Hepatocyte (in vitro differentiated cells): Measurements from ENCODE around the gene RPS6KA2. TPM values are rescaled to one million over a fixed set of nuclear protein-coding genes. Genes with fewer than 3 reads are reported as not detected.

Source experiments
- DNase-seq: peaks from one replicate; pipeline ENCODE4 v3.0.0-alpha.2; 2016; ENCODE audit warnings: low spot score
- H2AFZ ChIP-seq: fragments of 200-600 bp; sonication (generic); 2 replicates; pipeline ENCODE4 v1.6.0; 2016; ENCODE audit warnings: antibody characterized with exemption, mild to moderate bottlenecking
- H3K27ac ChIP-seq: fragments of 200-600 bp; sonication (generic); 2 replicates; pipeline ENCODE4 v1.5.1; 2016; ENCODE audit warnings: mild to moderate bottlenecking
- H3K27me3 ChIP-seq: fragments of 200-600 bp; sonication (generic); 2 replicates; pipeline ENCODE4 v1.6.1; 2016
- H3K36me3 ChIP-seq: fragments of 200-600 bp; sonication (generic); replicated peaks from 2 replicates; pipeline ENCODE4 v1.5.1; 2016; ENCODE audit warnings: low read depth; ENCODE audit not compliant: insufficient read depth
- H3K4me1 ChIP-seq: fragments of 200-600 bp; sonication (generic); 2 replicates; pipeline ENCODE4 v1.5.1; 2016; ENCODE audit warnings: mild to moderate bottlenecking, moderate library complexity; ENCODE audit not compliant: insufficient read depth
- H3K4me2 ChIP-seq: fragments of 200-600 bp; sonication (generic); 2 replicates; pipeline ENCODE4 v1.6.0; 2016
- H3K4me3 ChIP-seq: fragments of 200-600 bp; sonication (generic); 2 replicates; pipeline ENCODE4 v1.5.1; 2016; ENCODE audit warnings: mild to moderate bottlenecking
- H3K79me2 ChIP-seq: fragments of 200-600 bp; sonication (generic); 2 replicates; pipeline ENCODE4 v1.6.0; 2017; ENCODE audit warnings: mild to moderate bottlenecking
- H3K9me2 ChIP-seq: fragments of 200-600 bp; sonication (generic); replicated peaks from 2 replicates; pipeline ENCODE4 v1.6.0; 2017; ENCODE audit warnings: mild to moderate bottlenecking; ENCODE audit not compliant: insufficient read depth
- H3K9me3 ChIP-seq: fragments of 200-600 bp; sonication (generic); 2 replicates; pipeline ENCODE4 v1.5.1; 2016; ENCODE audit warnings: low read depth, mild to moderate bottlenecking
- H4K20me1 ChIP-seq: fragments of 200-600 bp; sonication (generic); 2 replicates; pipeline ENCODE4 v1.6.0; 2016; ENCODE audit warnings: mild to moderate bottlenecking; ENCODE audit not compliant: insufficient read depth, poor library complexity, severe bottlenecking
- CTCF ChIP-seq: fragments of 200-600 bp; sonication (generic); IDR thresholded peaks from 2 replicates; pipeline ENCODE4 v1.5.1; 2016; ENCODE audit warnings: antibody characterized with exemption, mild to moderate bottlenecking; ENCODE audit not compliant: poor library complexity
- EZH2 ChIP-seq: fragments of 200-600 bp; sonication (generic); IDR thresholded peaks from 2 replicates; pipeline ENCODE4 v1.6.1; 2016; ENCODE audit warnings: antibody characterized with exemption, mild to moderate bottlenecking, borderline replicate concordance
- EZH2phosphoT487 ChIP-seq: fragments of 200-600 bp; sonication (generic); IDR thresholded peaks from one replicate; pipeline ENCODE4 v1.6.1; 2018; ENCODE audit warnings: antibody characterized with exemption, mild to moderate bottlenecking, low read depth, moderate library complexity; ENCODE audit not compliant: unreplicated experiment, severe bottlenecking
- WGBS: methylation state at CpG from one replicate; pipeline ENCODE4 v1.1.6; 2016; ENCODE audit warnings: low lambda C conversion rate; ENCODE audit errors: missing lambda C conversion rate; 5-methylcytosine and 5-hydroxymethylcytosine counted together
- polyA plus RNA-seq: library from polyadenylated mRNA; unstranded; fragments of >200 nt; fragmentation: Nextera tagmentation; extraction: Ambion mirVana; gene quantifications from 2 replicates; pipeline ENCODE4 v1.2.1, GENCODE V29; 2016
- total RNA-seq: library from RNA; depleted of rRNA; stranded (reverse); fragments of >200 nt; gene quantifications from 2 replicates; pipeline ENCODE4 v1.2.3, GENCODE V29; 2014

The RPS6KA2 gene
- total and polyA plus RNA-seq, 2 experiments from 2014 or later, result 27.7 to 29.2 TPM

GRCh38 chr6:166581091-166581511, 46.0 kb downstream of the RPS6KA2 start:
- TF ChIP-seq CTCF (no peak), EZH2 (no peak), EZH2phosphoT487 (no peak)
- H3K79me2 ChIP-seq, result peaks cover 6% of the 10 kb centered on the region
- no peaks in the 10 kb centered on the region for H3K9me2 ChIP-seq
- 93% methylated on average over 11 of the region's 11 CpGs for WGBS
- H3K36me3 ChIP-seq, result no peaks in the 10 kb centered on the region
- H2AFZ ChIP-seq, result no peak overlapping the region
- H3K27me3 ChIP-seq, result no peaks in the 10 kb centered on the region
- no peak overlapping the region for H3K4me3 ChIP-seq
- H3K4me2 ChIP-seq, result no peak overlapping the region
- DNase-seq, result no peak
- H3K4me1 ChIP-seq, result no peaks in the 10 kb centered on the region
- H3K9me3 ChIP-seq, result no peaks in the 10 kb centered on the region
- no peak overlapping the region for H3K27ac ChIP-seq
- H4K20me1 ChIP-seq, result no peaks in the 10 kb centered on the region

GRCh38 chr6:166580076-166581050, 46.7 kb downstream of the RPS6KA2 start:
- H3K9me3 ChIP-seq, result no peaks in the 10 kb centered on the region
- H3K4me3 ChIP-seq, result no peak overlapping the region
- 91% methylated on average over 17 of the region's 17 CpGs for WGBS
- H3K9me2 ChIP-seq, result no peaks in the 10 kb centered on the region
- no peak overlapping the region for H3K27ac ChIP-seq
- DNase-seq, result no peak
- no peaks in the 10 kb centered on the region for H3K4me1 ChIP-seq
- H3K4me2 ChIP-seq, result no peak overlapping the region
- no peaks in the 10 kb centered on the region for H3K27me3 ChIP-seq
- TF ChIP-seq EZH2, result no peak
- TF ChIP-seq EZH2phosphoT487, result no peak
- no peak for TF ChIP-seq CTCF
- no peaks in the 10 kb centered on the region for H4K20me1 ChIP-seq
- no peak overlapping the region for H2AFZ ChIP-seq
- H3K36me3 ChIP-seq, result no peaks in the 10 kb centered on the region
- H3K79me2 ChIP-seq, result peaks cover 6% of the 10 kb centered on the region

- Histone ChIP-seq H3K9me3 (no peaks in the 10 kb centered on the region), H3K4me3 (no peak overlapping the region), H3K79me2 (peaks cover 4% of the 10 kb centered on the region), H3K27ac (no peak overlapping the region), H3K4me1 (no peaks in the 10 kb centered on the region), H2AFZ (no peak overlapping the region), H3K27me3 (no peaks in the 10 kb centered on the region), H3K4me2 (no peak overlapping the region), H4K20me1 (no peaks in the 10 kb centered on the region), H3K9me2 (no peaks in the 10 kb centered on the region), H3K36me3 (no peaks in the 10 kb centered on the region)
- TF ChIP-seq CTCF (no peak), EZH2 (no peak), EZH2phosphoT487 (no peak)
- WGBS, result 88% methylated on average over 9 of the region's 9 CpGs
- no peak for DNase-seq
These were observed 47.7 kb downstream of the RPS6KA2 start for GRCh38 chr6:166579237-166579850.
